OCI-LY7 (cell line): ENCODE results near the gene PTPRT.

ENCODE experiments used
- CTCF ChIP-seq: fragments of 200-600 bp; sonication (generic); conservative IDR thresholded peaks from 2 replicates; pipeline ENCODE4 v1.5.1; 2014; ENCODE audit warnings: mild to moderate bottlenecking, antibody characterized with exemption, low read length, moderate library complexity, mixed read lengths
- EZH2phosphoT487 ChIP-seq: fragments of 200-600 bp; sonication (generic); IDR thresholded peaks from 2 replicates; pipeline ENCODE4 v1.6.1; 2018; ENCODE audit warnings: low read depth, borderline replicate concordance, mild to moderate bottlenecking, mixed run types, antibody characterized with exemption, low read length, moderate library complexity, mixed read lengths

- TF ChIP-seq CTCF (no peak), EZH2phosphoT487 (no peak)
Observed at GRCh38 chr20:42152575-42152974, 1037.1 kb downstream of the PTPRT start.
